ENCODE data around the gene CACNA1A. TPM values are rescaled to one million over a fixed set of nuclear protein-coding genes. Genes with fewer than 3 reads are reported as not detected.

CACNA1A gene
- total and polyA plus RNA-seq, 2 of the 13 experiments (the other 11 are each of a cell fraction or from before 2014, with no cell fraction given) = not detected

- TF ChIP-seq NPAS2 (CRISPR knock-in tag; IDR thresholded peaks at IDR 0.05; ENCODE audit: borderline replicate concordance) (no peak), ZNF672 (CRISPR knock-in tag; IDR thresholded peaks at IDR 0.05) (no peak), ZNF740 (CRISPR knock-in tag; IDR thresholded peaks at IDR 0.05) (peak; percentile 47; the same call in 1 of the 2 replicates), PTBP1 (IDR thresholded peaks at IDR 0.05; ENCODE audit: low read depth, low read length, poor library complexity, severe bottlenecking) (no peak), TBL1XR1 (IDR thresholded peaks at IDR 0.05; ENCODE audit: borderline replicate concordance, low read length, partially characterized antibody) (no peak), ZNF615 (CRISPR knock-in tag; IDR thresholded peaks at IDR 0.05; ENCODE audit: borderline replicate concordance) (no peak), TRAFD1 (CRISPR knock-in tag; IDR thresholded peaks at IDR 0.05; ENCODE audit: borderline replicate concordance) (0 out of 2 replicates have a peak, but pooled peaks have one; percentile 54), EEA1 (CRISPR knock-in tag; IDR thresholded peaks at IDR 0.05; ENCODE audit: borderline replicate concordance) (no peak), ZBTB42 (CRISPR knock-in tag; IDR thresholded peaks at IDR 0.05) (no peak; the same call in 1 of the 2 replicates), POGZ (CRISPR knock-in tag; IDR thresholded peaks at IDR 0.05) (peak; percentile 61; the same call in 1 of the 2 replicates), RBAK (CRISPR knock-in tag; IDR thresholded peaks at IDR 0.05) (0 out of 2 replicates have a peak, but pooled peaks have one; percentile 11), CENPT (CRISPR knock-in tag; IDR thresholded peaks at IDR 0.05; ENCODE audit: low read depth) (no peak), CEBPG (CRISPR knock-in tag; IDR thresholded peaks at IDR 0.05) (peak; percentile 27; the same call in 1 of the 2 replicates), ZBTB7B (CRISPR knock-in tag; IDR thresholded peaks at IDR 0.05) (peak; percentile 100), NFYC (CRISPR knock-in tag; IDR thresholded peaks at IDR 0.05) (no peak), BHLHE40 (IDR thresholded peaks at IDR 0.05; ENCODE audit: low read length) (no peak), MBNL3 (CRISPR knock-in tag; conservative IDR thresholded peaks at IDR 0.05) (no peak), KLF6 (CRISPR knock-in tag; IDR thresholded peaks at IDR 0.05) (no peak; the same call in 1 of the 2 replicates), ZNF891 (CRISPR knock-in tag; IDR thresholded peaks at IDR 0.05) (peak; percentile 91), ZNF329 (CRISPR knock-in tag; IDR thresholded peaks at IDR 0.05; ENCODE audit: low read depth) (0 out of 2 replicates have a peak, but pooled peaks have one; percentile 6), ZNF567 (CRISPR knock-in tag; IDR thresholded peaks at IDR 0.05; ENCODE audit: borderline replicate concordance) (no peak), ZBTB3 (CRISPR knock-in tag; IDR thresholded peaks at IDR 0.05; ENCODE audit: borderline replicate concordance, low read depth) (no peak), ZBTB1 (CRISPR knock-in tag; IDR thresholded peaks at IDR 0.05; ENCODE audit: borderline replicate concordance) (peak; percentile 65; the same call in 1 of the 2 replicates), KLF15 (CRISPR knock-in tag; IDR thresholded peaks at IDR 0.05; ENCODE audit: borderline replicate concordance) (no peak; the same call in 1 of the 2 replicates), SMYD3 (CRISPR knock-in tag; IDR thresholded peaks at IDR 0.05) (no peak), FOXO1 (CRISPR knock-in tag; IDR thresholded peaks at IDR 0.05) (peak; percentile 12; the same call in 1 of the 2 replicates), ZNF550 (CRISPR knock-in tag; IDR thresholded peaks at IDR 0.05; ENCODE audit: borderline replicate concordance) (no peak), HDAC1 (CRISPR knock-in tag; IDR thresholded peaks at IDR 0.05) (peak; percentile 87), NRL (CRISPR knock-in tag; IDR thresholded peaks at IDR 0.05; ENCODE audit: borderline replicate concordance) (peak; percentile 65; the same call in 1 of the 2 replicates), EZH2 (conservative IDR thresholded peaks at IDR 0.05; ENCODE audit: low read depth, low read length) (no peak)
Measured at GRCh38 chr19:13164343-13165161, 341.7 kb downstream of the CACNA1A start (continued).

Data from HepG2 (cell line).